ENCODE results near the gene TRIM8.

TRIM8 gene

DNA sequence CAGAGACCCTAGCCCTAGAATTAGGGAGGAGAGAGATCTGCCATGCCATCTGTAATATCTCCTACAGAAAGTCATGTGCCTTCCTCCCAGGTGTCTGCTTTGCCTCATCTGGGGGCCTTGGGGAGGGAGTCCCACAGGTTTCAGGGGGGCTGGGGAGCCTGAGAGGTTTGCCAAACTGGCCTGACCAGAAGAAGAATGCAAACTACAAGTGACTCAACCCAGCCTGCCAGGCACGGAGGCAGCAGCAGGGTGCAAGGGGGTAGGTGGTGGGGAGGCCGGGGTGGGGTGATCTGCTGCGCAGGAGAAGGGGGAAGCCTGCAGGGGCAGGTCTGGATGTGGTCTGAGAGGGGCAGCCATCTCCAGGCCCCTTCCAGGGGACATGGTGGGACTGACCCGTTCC is 9.6 kb upstream of the TRIM8 start:
- DNase-seq = no peak

DNA sequence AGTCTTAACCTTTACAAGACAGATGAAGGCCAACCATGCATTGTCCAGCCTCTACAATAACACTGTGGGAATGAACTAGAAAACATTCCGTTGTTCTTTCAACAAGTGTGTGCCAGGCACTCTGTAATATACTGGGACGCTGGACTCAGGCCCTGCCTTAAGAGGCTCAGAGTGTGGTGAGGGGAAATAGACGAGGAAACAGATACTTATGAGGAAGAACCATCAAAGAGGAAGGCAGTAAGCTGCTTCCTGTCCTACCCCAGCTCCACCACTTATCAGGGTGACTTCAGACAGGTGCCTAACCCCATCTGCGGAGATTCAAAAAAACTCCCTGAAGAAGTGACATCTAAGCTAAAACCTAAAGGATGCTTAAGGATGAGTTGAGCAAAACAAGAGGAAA is 8.9 kb upstream of the TRIM8 start:
- no peak for DNase-seq

DNA sequence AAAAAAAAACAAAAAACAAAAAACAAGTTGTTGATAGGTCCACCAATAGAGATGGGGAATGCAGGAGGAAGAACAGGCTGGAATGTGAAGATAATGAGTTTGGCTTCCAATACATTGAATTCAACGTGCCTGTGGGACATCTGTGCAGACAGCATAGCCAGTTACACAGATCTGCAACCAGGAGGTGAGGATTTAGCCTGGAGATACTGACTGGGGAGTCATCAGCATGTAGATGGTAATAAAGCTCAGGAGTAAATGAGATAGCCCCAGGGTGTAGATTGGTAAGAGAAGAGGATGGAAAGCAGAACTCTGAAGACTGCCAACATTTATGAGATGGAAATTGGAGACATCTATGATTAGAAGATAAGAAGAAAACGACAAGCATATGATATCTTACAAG is 4.7 kb upstream of the TRIM8 start:
- DNase-seq = no peak

DNA sequence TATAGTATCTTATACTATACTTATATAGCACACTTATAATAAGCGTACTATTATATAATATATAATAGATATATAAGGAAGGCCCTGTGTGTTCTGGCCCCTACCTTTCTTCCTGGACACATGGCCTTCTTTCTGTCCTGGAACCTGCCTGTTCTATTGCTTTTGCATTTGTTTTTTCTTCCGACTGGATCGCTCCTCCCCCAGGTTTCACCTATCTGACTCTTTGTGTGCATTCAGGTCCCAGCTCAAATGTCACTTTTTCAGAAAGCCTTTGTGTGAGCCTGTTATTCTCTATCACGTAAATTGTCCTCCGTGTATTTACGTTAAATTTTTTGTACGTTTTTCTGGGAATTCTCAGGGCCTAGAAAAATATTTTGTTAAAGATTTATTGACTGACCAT is 2.9 kb upstream of the TRIM8 start:
- DNase-seq = no peak

DNA sequence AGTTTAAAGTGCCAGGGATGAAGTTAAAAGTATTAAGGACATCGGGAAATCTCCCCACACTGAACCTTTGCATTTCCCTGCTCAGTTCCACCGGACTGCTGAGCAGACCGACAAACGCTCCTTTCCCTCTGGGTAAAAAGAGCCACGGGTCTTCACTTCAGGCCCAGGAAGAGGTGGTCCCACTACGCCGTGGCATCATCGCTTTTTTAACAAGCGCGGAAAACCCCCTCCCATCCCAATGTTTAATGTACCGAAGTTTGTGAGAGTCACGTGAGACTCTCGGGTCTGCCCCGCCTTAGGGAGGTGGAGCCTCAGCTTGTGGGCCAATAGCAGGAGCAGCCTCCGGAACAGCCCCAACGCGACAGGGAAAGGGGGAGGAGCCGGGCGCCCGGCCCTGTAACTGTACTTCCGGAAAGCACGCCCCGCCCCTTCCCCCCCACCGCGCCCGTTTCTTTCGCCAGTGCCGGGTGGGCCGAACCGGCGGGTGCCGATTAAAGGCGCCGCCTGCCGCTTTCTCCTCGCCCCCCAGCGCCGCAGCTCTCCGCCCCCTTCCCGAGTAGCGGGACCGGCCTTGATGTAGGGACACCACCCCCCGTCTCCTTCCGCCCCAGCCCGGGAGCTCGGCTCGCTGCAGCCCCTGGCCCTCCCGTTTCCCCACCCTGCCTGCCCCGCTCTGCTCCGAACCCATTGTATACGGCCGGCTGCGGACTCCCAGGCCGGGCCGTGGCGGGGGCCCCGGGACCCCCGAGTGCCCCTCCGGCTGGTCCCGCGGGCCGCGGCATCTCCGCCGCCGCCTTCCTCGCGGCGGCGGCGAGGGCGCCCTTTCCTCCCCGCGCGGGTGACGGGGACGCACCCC is 2.2 kb upstream of the TRIM8 start:
- peak; percentile 97 for DNase-seq

DNA sequence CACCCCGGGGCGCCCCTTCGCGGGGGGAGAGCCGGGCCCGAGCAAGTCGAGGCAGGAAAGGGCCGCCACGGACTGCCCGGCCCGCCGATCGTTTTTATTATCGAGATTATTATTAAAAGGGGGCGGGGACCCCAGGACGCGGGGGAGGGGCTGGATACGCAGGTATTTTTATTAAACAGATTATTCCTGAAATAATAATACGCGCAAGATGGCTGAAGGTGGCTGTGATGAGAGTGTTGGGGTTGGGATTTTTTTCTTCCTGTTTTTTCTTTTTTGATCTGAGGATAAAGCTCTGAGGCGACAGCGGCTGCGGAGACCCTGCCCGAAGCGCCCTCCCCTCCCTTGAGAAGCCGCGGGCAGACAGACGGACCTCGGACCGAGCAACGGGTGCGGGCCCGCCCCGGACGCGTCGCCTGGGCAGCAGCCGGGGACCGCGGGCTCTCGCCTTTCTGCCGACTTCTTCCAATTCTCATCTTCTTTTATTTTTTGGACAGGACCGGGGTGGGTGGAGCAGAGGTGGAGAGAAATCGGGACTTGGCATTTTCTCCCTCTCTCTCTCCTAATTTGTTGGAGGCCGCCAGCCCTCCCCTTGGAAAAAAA is 1.4 kb upstream of the TRIM8 start:
- peak; percentile 47 for DNase-seq

DNA sequence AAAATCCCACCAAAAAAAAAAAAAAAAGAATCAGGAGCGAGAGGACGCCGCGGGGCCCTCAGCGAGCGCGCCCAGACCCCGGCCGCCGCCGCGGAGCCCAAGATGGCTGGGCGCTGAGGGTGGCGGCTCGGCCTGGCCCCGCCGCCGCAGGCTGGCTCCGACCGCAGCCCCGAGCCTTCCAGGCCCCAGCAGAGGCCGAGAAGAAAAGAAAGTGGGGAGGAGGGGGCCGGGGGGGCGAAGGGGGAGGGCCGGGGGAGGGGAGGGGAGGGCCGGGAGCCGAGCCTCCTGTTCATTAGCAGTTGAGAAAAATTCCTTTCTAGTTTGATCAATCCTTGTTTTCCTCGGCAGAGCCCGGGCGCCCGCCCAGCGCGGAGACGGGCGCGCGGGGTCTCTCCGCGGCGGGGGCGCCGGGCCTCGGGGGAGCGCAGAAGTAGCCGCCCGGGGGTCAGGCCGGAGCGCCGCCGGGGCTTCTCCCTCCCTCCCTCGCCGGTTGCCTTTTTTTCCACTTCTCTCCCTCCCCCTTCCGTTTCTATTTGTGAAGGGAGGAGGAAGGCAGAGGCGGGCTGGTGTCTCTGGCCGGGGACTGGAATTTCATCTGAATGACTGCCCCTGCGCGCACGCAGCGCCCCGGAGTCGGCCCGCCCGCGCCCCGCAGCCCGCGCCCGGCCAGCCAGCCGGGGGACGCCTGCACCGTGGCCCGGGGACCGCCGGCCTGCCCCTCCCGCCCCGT is 778 bp upstream of the TRIM8 start:
- DNase-seq = peak; percentile 22

DNA sequence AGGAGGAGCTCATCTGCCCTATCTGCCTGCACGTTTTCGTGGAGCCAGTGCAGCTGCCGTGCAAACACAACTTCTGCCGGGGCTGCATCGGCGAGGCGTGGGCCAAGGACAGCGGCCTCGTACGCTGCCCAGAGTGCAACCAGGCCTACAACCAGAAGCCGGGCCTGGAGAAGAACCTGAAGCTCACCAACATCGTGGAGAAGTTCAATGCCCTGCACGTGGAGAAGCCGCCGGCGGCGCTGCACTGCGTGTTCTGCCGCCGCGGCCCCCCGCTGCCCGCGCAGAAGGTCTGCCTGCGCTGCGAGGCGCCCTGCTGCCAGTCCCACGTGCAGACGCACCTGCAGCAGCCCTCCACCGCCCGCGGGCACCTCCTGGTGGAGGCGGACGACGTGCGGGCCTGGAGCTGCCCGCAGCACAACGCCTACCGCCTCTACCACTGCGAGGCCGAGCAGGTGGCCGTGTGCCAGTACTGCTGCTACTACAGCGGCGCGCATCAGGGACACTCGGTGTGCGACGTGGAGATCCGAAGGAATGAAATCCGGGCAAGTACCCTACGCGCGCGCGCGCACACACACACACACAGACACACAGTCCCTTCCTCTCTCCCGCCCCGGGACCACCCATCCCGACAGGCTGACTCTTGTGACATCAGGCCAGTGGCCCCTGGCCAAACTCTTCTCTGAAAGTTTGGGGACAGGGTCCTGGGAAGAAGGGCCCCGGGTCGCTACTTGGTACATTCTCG is 538 bp downstream of the TRIM8 start:
- DNase-seq = peak; percentile 69

DNA sequence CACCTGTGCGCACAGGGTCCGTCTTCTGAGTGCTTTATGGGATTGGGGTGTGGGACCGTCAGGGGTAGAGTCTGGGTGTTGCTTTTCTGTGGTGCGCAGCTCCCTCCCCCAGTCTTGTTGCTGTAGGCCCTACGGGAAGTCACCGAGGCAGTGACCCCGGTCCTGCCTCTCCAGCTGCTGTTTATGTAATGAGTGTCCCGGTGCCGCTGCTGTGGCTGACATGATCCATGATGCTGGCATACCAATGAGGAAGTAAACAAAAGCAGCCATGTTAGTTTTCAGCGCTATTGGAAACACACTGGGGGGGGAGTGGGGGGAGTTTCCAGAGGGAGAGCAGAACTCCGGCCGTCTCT is 1.1 kb downstream of the TRIM8 start:
- peak; percentile 35 for DNase-seq

DNA sequence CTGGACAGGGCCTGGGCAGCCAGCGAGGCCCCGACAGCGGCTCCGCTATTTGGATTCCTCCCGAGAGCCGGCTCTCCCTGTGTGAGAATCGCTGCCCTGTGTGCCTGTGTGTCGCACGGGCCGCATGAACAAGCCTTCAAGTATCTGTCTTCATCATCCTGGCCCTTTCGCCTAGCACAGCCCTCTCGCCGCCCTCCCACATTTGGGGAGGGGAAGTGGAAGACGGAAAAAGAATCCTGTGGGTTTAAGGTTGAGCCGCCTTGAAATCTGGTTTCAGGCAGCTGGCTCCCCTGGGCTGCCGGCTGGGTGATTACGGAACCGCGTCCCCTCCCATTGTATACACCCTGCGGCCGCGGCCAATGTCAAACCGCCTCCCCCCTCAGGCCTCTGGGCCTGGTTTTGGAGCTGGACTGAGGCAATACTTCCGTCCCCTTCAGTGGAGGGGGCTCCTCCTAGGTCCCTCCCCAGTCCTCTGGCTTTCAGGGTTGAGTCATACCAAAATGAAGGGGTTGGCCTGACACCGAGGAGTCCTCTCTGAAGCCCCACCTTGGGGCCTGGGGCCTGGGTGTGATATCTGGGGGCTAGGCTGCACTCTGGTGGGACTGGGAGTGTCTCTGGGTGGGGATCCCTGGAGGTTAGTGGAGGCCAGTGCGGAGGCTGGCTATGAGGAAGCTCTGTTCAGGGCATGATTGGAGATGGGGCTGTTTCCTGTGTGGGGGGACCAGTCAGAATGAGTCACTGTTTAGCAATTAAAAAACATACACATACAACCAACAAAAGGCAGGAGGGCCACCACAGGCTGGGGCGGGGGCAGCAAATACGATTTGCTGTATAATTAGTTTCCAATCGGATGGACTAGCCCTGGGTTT is 1.7 kb downstream of the TRIM8 start:
- peak; percentile 58 for DNase-seq

DNA sequence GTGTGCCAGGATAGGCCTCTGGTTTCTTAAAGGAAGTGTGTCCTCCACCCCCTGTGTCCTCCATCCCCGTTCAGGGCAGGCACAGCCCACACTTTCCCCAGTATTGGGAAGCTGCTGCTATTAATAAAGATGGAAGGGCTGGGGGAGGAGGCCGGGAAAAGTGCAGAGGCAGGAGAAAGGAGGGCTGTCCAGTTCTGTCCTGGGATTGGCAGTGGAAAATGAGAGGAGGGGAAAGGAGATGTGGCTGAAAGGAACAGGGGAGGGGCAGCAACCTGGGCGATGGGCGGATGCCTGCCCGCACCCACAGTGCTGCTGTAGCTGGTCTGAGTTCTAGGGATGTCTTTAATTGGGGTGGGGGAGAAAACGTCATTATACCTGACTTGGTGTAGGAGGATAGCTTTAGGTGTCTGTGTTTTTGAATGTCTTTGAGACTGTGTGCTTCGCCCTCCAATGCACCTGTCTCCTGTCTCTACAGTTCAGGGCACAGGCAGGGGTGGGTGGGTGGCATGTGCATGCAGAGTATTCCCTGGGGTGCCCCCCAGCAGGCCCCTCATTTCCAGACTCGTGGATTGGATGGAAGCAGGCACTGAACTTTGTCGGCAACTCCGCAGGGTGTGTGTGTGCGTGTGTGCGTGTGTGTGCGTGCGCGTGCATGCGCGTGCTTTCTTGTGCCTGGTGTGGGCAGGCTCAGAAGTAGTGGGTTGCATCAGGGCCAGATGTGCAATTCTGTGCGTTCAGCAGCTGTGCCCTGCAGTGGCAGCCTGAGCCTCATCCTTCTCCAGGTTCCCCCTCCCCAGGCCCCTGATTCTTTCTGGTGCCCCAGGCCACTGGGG is 2.5 kb downstream of the TRIM8 start:
- peak; percentile 21 for DNase-seq

DNA sequence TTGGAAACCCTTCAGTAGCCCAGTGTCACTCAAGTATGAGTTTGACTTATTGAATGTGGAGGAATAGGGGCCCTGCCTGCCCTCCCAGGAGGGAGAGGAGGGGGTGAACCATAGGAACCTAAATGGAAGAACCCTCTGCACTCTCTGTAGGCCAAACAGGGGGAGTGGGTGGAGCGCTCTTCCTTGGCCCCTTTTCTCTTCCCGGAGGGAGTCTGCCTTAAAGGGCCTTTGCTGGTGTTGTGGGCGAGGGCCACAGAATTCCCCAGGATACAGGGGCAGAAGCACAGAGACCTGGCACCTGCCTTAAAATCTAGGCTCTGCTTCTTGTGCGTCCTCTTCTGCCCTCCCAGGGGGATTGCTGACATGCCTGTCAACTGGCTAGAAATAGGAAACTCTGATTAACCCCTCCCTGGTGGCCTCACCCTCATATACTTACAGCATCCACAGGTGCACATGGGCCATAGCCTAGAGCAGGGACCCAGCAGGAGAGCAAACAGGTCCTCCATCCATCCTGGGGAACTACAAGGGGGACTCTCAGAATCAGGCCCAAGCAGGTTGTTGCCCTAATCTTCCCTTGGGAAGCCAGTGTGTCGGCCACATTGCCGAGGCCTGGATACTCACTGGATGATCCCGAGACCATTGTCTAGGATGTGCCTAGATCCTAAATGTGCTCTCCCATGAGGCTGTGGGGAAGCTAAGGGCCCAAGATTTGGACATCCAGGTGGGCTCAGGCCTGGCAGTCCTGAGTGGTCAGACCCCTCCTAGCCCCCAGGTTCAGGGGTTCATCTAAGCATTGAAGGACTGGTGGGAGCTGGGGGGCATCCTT is 3.4 kb downstream of the TRIM8 start:
- no peak for DNase-seq

DNA sequence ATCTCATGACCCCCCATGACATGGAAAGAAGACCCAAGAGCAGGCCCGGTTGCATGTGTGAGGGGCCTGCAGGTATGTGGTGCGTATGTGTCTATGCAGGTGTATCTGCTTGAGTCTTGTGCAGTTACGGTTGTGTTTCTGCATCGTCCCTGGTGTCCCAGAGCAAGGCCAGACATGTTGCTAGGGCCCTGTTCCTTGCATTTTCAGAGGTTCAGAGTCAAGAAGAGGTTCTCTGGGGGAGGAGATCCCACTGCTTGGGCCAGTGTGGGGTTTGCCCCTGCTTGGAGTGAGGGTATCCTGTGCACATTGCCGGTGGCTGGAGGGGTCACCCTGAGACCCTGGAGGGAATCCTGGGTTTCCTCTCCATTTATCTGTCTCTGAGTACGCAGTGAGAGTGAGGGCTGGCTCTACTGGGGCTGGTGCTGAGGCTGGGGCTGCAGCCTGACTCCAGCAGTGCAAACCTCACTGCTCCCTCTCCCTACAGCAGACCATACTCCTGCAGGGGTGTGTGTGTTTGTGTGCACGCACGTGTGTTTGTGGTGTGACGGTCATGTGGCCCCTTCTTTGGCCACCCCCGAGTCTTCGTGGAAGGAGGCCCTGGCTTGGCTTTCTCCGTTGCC is 4.1 kb downstream of the TRIM8 start:
- no peak for DNase-seq

DNA sequence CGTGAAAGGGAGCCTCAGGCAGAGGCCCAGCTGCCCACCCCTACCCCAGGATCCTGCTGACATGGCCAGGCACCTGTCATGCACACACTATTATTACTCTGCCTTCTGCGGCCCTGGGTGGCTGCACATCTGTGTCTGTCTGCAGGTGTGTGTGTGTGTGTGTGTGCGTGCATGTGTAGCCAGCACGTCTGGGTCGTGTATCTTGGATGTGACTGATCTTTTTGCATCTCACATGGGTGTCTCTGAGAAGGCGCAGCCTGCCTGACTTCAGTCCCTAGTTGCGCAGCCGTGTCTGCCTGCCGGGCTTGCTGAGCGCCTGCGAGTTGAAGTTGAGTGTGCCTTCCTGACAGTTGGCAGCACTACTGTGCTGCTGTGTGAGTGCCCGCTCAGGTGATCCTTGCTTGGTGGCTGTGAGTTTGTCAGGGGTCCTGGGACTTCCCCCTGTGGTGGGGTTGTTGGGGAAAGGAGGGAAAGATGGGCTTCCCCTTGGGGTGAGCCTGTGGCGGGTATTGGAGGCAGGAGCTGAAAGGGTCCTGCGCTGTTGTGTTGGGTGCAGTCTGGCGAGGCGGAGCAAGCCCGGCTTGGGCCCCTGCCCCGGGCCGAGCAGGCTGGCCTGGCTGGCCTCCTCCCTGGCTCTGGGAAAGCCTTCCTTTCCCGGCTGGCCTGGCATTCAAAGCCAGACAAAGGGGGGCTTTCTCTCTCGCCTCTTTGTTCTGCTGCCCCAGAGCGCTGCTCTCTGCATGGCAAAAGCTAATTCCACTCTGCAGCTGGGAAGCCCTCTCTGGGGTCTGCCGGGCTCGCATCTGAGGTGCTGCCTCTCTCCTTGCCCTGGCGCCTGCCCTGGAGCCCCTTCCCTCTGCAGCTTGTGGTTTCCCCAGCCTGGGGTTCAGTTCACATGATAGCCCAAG is 4.9 kb downstream of the TRIM8 start:
- DNase-seq = no peak

DNA sequence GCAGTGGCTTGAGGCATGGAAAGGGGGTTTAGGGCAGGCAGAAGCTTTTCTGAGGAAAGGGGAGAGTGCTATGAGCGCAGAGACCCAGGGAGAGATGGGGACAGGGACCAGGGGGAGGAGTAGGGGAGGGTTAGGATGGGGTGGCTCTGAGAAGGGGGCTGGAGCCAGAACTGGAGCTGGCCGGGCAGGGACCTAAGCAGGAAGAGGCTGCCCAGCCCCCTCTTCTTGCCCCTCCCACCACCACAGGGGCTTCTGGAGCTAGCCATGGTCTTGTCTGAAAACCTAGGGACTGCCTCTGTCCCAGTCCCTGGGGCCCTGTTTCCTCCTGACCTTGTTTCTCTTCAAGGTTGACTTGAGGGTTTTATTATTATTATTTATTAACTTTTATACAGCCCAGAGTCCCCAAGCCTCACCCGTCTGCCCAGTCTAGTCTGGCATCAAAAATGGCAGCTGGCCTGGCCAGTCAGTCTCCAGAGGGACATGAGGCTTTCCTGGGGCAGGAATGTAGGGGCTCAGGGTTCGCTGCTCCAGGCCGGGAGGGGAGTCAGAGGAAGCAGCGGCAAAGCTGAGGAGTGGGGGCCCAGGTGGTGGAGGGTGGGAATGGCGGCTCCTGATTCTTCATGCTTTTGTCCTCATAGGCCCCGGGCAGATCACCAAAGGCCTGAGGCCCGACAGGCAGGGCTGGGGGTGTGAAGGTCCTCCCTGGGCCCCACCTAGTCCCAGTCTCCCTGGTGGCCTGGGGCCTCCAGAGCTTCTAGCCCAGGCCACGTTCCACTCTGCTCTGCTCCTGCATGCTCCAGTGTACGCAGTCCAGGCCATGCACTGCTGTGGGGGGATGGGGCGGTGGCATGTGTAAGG is 5.7 kb downstream of the TRIM8 start:
- DNase-seq = no peak

DNA sequence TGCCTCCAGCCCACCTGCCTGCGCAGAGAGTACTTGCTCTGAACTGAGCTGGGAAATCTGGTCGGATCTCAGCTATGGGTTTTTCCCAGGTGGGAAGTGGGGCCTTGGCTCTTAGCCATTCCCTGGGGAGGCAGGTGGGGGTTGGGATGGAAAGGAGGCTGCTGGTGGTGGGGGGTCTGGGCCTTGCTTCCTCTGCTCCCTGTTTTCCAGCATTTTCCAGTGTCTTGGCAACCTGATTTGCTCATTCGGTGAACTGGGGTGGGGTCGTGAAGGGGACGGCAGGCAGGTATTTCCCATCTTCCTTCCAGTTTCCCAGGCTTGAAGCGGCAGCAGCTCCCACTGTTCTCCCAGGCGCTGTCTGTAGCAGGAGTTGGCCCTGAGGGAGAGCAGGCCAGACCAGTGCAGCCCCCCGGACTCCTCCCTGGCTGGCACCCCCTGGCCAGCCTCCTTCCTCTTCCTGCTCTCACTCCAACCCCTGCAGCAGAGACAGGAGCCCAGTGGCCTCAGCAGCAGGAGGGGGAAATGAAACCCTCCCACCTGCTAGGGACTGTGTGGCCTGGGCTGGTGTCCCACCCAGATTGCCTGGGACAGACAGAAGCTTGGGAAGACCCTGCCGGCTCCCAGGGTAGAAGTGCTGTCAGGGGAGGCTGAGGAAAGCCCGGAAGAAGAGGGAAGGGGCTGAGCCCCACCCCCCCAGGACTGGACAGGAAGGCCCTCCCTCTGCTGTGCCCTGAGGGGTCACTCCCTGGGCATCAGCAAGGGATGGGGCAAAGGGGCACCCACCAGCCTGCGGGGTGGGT is 6.6 kb downstream of the TRIM8 start:
- no peak for DNase-seq
